Right lobe of liver (tissue), 4 donors: ENCODE results near the gene CEP83.

ENCODE experiments used
- POLR2A ChIP-seq: fragments of 450-650 bp; IDR thresholded peaks from one replicate; pipeline ENCODE4 v1.6.1; 2017; ENCODE audit warnings: antibody characterized with exemption, mild to moderate bottlenecking
- TF ChIP-seq, protein P1 (sequence below), 4 donors: fragments of 200-600 bp in 3 of 4; fragments of 450-650 bp in 1 of 4; IDR thresholded peaks; one replicate each; pipeline versions ENCODE4 v1.5.1 to v1.8.0; 2016 to 2022; ENCODE audit warnings: antibody characterized with exemption in 4 of 4, mild to moderate bottlenecking in 2 of 4
- donor health status: DM: no; HTN: no; CAD: no.
- donor health status: DM: no; HTN: no; CAD: no.
- donor health status: DM: no; HTN: yes; CAD: no.

DNA sequence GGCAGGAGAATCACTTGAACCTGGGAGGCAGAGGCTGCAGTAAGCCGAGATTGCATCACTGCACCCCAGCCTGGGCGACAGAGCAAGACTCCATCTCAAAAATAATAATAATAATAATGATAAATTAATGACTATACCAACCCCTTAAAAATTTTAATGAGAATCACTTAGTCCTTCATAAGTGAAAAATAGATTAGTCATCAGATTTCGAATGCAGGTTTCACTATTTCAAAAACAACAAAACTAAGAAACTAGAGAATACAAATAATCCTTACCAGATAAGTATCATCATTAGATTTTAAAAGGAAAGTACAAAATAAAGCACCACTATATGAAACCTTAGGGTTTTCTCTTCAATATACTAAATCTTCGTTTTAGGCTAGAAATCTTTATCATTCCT is 62.3 kb downstream of the CEP83 start:
- TF ChIP-seq, protein P1, sequence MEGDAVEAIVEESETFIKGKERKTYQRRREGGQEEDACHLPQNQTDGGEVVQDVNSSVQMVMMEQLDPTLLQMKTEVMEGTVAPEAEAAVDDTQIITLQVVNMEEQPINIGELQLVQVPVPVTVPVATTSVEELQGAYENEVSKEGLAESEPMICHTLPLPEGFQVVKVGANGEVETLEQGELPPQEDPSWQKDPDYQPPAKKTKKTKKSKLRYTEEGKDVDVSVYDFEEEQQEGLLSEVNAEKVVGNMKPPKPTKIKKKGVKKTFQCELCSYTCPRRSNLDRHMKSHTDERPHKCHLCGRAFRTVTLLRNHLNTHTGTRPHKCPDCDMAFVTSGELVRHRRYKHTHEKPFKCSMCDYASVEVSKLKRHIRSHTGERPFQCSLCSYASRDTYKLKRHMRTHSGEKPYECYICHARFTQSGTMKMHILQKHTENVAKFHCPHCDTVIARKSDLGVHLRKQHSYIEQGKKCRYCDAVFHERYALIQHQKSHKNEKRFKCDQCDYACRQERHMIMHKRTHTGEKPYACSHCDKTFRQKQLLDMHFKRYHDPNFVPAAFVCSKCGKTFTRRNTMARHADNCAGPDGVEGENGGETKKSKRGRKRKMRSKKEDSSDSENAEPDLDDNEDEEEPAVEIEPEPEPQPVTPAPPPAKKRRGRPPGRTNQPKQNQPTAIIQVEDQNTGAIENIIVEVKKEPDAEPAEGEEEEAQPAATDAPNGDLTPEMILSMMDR (IDR thresholded peaks at IDR 0.05), result no peak
- TF ChIP-seq POLR2A, result no peak
